Measurements from ENCODE around the gene BIRC3.

The BIRC3 gene

GRCh38 chr11:102313238-102313940 is 3.9 kb upstream of the BIRC3 start:
- Histone ChIP-seq H3K9me3 (ENCODE audit: control insufficient read depth in 2 of 2, low read length in 2 of 2) (no peaks in the 10 kb centered on the region), H3K9ac (ENCODE audit: low read length in 2 of 2) (peak overlapping the region in 1 of 2 donors; percentile 26), H3K27me3 (ENCODE audit: control insufficient read depth in 1 of 2, insufficient read depth in 2 of 2, low read length in 2 of 2) (no peaks in the 10 kb centered on the region), H3K4me1 (ENCODE audit: control insufficient read depth, insufficient read depth, low read length) (peaks cover 11% of the 10 kb centered on the region), H3K27ac (ENCODE audit: low read length) (no peak overlapping the region), H3K36me3 (ENCODE audit: control insufficient read depth in 2 of 2, insufficient read depth in 2 of 2, low read length in 2 of 2) (no peaks in the 10 kb centered on the region), H3K4me3 (ENCODE audit: low read length in 2 of 2) (peak overlapping the region; percentile 0 to 40)

- Histone ChIP-seq H3K4me1 (ENCODE audit: control insufficient read depth, insufficient read depth, low read length) (peaks cover 11% of the 10 kb centered on the region), H3K9ac (ENCODE audit: low read length in 2 of 2) (no peak overlapping the region), H3K36me3 (ENCODE audit: control insufficient read depth in 2 of 2, insufficient read depth in 2 of 2, low read length in 2 of 2) (no peaks in the 10 kb centered on the region), H3K27ac (ENCODE audit: low read length) (no peak overlapping the region), H3K4me3 (ENCODE audit: low read length in 2 of 2) (no peak overlapping the region), H3K9me3 (ENCODE audit: control insufficient read depth in 2 of 2, low read length in 2 of 2) (no peaks in the 10 kb centered on the region), H3K27me3 (ENCODE audit: control insufficient read depth in 1 of 2, insufficient read depth in 2 of 2, low read length in 2 of 2) (no peaks in the 10 kb centered on the region)
Measured at GRCh38 chr11:102314784-102315183, 2.5 kb upstream of the BIRC3 start.

DNA sequence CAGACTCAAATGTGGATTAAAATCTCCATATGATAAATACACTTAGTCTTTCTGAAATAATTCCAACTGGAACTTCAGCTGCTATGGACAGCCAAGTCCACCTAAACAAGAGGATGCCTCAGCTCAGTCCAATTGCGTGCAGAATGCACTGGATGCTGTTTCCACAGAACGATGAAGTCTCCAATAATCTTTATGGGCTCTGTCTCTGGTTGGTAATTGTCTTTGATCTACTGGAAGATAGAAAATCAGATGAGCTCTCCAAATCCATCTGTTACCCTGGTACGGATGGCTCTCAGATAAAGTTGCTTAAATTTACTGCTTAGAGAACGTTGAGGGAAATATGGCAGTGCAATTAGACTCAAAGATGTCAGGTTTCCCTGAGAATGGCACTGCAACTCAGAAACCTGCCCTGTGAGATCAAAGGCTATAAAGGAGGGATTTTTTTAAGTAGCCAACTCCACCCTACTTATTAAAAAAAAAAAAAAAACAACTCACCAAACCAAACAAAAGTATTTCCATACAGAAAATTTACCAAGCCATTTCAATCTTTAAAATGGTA is 859 bp upstream of the BIRC3 start:
- Histone ChIP-seq H3K36me3 (ENCODE audit: control insufficient read depth in 2 of 2, insufficient read depth in 2 of 2, low read length in 2 of 2) (no peaks in the 10 kb centered on the region), H3K4me3 (ENCODE audit: low read length in 2 of 2) (peak overlapping the region; percentile 35 to 91), H3K4me1 (ENCODE audit: control insufficient read depth, insufficient read depth, low read length) (peaks cover 17% of the 10 kb centered on the region), H3K27ac (ENCODE audit: low read length) (no peak overlapping the region), H3K27me3 (ENCODE audit: control insufficient read depth in 1 of 2, insufficient read depth in 2 of 2, low read length in 2 of 2) (no peaks in the 10 kb centered on the region), H3K9me3 (ENCODE audit: control insufficient read depth in 2 of 2, low read length in 2 of 2) (no peaks in the 10 kb centered on the region), H3K9ac (ENCODE audit: low read length in 2 of 2) (peak overlapping the region; percentile 82 to 87)

DNA sequence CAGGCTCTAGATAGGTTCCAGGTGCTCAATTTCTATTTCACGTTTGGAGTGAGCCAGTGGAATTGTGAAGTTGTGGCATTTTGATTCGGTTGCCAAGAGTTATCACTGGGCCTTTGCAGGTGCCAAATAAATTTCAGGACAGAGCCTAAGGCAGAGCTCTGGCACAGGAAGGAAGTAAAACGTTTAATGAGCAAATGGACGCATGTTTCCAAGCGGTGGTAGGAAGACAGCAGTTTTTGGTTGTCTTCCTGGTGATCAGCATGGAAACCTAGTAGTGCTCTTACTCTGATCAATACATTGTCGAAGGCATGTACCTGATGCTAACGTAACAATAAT is 452 bp downstream of the BIRC3 start:
- Histone ChIP-seq H3K9me3 (ENCODE audit: control insufficient read depth in 2 of 2, low read length in 2 of 2) (no peaks in the 10 kb centered on the region), H3K4me3 (ENCODE audit: low read length in 2 of 2) (peak overlapping the region; percentile 91 to 96), H3K36me3 (ENCODE audit: control insufficient read depth in 2 of 2, insufficient read depth in 2 of 2, low read length in 2 of 2) (no peaks in the 10 kb centered on the region), H3K27ac (ENCODE audit: low read length) (peak overlapping the region; percentile 79), H3K9ac (ENCODE audit: low read length in 2 of 2) (peak overlapping the region; percentile 82 to 87), H3K27me3 (ENCODE audit: control insufficient read depth in 1 of 2, insufficient read depth in 2 of 2, low read length in 2 of 2) (no peaks in the 10 kb centered on the region), H3K4me1 (ENCODE audit: control insufficient read depth, insufficient read depth, low read length) (peaks cover 17% of the 10 kb centered on the region)

- Histone ChIP-seq H3K9me3 (ENCODE audit: control insufficient read depth in 2 of 2, low read length in 2 of 2) (no peaks in the 10 kb centered on the region), H3K4me3 (ENCODE audit: low read length in 2 of 2) (peak overlapping the region; percentile 91 to 96), H3K9ac (ENCODE audit: low read length in 2 of 2) (peak overlapping the region in 1 of 2 donors; percentile 87), H3K36me3 (ENCODE audit: control insufficient read depth in 2 of 2, insufficient read depth in 2 of 2, low read length in 2 of 2) (no peaks in the 10 kb centered on the region), H3K27ac (ENCODE audit: low read length) (peak overlapping the region; percentile 79), H3K4me1 (ENCODE audit: control insufficient read depth, insufficient read depth, low read length) (peaks cover 17% of the 10 kb centered on the region), H3K27me3 (ENCODE audit: control insufficient read depth in 1 of 2, insufficient read depth in 2 of 2, low read length in 2 of 2) (no peaks in the 10 kb centered on the region)
Measured at GRCh38 chr11:102318469-102318868, 1.2 kb downstream of the BIRC3 start.

- no peaks in the 10 kb centered on the region for H3K27me3 ChIP-seq (ENCODE audit: control insufficient read depth in 1 of 2, insufficient read depth in 2 of 2, low read length in 2 of 2)
- H3K36me3 ChIP-seq (ENCODE audit: control insufficient read depth in 2 of 2, insufficient read depth in 2 of 2, low read length in 2 of 2): no peaks in the 10 kb centered on the region
- H3K4me3 ChIP-seq (ENCODE audit: low read length in 2 of 2): peak overlapping the region in 1 of 2 donors; percentile 24
- H3K27ac ChIP-seq (ENCODE audit: low read length): peak overlapping the region; percentile 77
- H3K9me3 ChIP-seq (ENCODE audit: control insufficient read depth in 2 of 2, low read length in 2 of 2): no peaks in the 10 kb centered on the region
- no peak overlapping the region for H3K9ac ChIP-seq (ENCODE audit: low read length in 2 of 2)
- H3K4me1 ChIP-seq (ENCODE audit: control insufficient read depth, insufficient read depth, low read length): peaks cover 12% of the 10 kb centered on the region
Measured at GRCh38 chr11:102319544-102319943, 2.3 kb downstream of the BIRC3 start.

DNA sequence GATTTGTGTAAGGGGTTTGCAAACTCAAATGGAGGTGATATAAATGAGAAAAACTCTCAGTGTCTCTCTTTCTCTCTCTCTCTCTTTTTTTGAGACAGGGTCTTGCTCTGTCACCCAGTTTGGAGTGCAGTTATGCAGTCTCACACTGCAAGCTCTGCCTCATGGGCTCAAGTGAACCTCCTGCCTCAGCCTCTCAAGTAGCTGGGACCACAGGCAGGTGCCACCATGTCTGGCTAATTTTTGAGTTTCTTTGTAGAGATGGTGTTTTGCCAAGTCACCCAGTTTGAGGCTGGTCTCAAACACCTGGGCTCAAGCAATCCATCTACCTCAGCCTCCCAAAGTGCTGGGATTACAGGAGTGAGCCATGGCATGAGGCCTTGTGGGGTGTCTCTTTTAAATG is 2.9 kb downstream of the BIRC3 start:
- Histone ChIP-seq H3K9me3 (ENCODE audit: control insufficient read depth in 2 of 2, low read length in 2 of 2) (no peaks in the 10 kb centered on the region), H3K27me3 (ENCODE audit: control insufficient read depth in 1 of 2, insufficient read depth in 2 of 2, low read length in 2 of 2) (no peaks in the 10 kb centered on the region), H3K9ac (ENCODE audit: low read length in 2 of 2) (peak overlapping the region in 1 of 2 donors; percentile 23), H3K27ac (ENCODE audit: low read length) (peak overlapping the region; percentile 77), H3K4me1 (ENCODE audit: control insufficient read depth, insufficient read depth, low read length) (peaks cover 12% of the 10 kb centered on the region), H3K4me3 (ENCODE audit: low read length in 2 of 2) (peak overlapping the region in 1 of 2 donors; percentile 3), H3K36me3 (ENCODE audit: control insufficient read depth in 2 of 2, insufficient read depth in 2 of 2, low read length in 2 of 2) (no peaks in the 10 kb centered on the region)

GRCh38 chr11:102320679-102321078 is 3.4 kb downstream of the BIRC3 start:
- Histone ChIP-seq H3K4me1 (ENCODE audit: control insufficient read depth, insufficient read depth, low read length) (peaks cover 12% of the 10 kb centered on the region), H3K9ac (ENCODE audit: low read length in 2 of 2) (no peak overlapping the region), H3K4me3 (ENCODE audit: low read length in 2 of 2) (no peak overlapping the region), H3K9me3 (ENCODE audit: control insufficient read depth in 2 of 2, low read length in 2 of 2) (no peaks in the 10 kb centered on the region), H3K36me3 (ENCODE audit: control insufficient read depth in 2 of 2, insufficient read depth in 2 of 2, low read length in 2 of 2) (no peaks in the 10 kb centered on the region), H3K27me3 (ENCODE audit: control insufficient read depth in 1 of 2, insufficient read depth in 2 of 2, low read length in 2 of 2) (no peaks in the 10 kb centered on the region), H3K27ac (ENCODE audit: low read length) (peak overlapping the region; percentile 77)

DNA sequence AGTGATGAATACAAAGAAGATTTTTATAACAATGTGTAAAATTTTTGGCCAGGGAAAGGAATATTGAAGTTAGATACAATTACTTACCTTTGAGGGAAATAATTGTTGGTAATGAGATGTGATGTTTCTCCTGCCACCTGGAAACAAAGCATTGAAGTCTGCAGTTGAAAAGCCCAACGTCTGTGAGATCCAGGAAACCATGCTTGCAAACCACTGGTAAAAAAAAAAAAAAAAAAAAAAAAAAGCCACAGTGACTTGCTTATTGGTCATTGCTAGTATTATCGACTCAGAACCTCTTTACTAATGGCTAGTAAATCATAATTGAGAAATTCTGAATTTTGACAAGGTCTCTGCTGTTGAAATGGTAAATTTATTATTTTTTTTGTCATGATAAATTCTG is 5.3 kb downstream of the BIRC3 start:
- H3K27ac ChIP-seq (ENCODE audit: low read length): no peak overlapping the region
- H3K4me1 ChIP-seq (ENCODE audit: control insufficient read depth, insufficient read depth, low read length): peaks cover 8% of the 10 kb centered on the region
- no peak overlapping the region for H3K9ac ChIP-seq (ENCODE audit: low read length in 2 of 2)
- no peak overlapping the region for H3K4me3 ChIP-seq (ENCODE audit: low read length in 2 of 2)
- H3K36me3 ChIP-seq (ENCODE audit: control insufficient read depth in 2 of 2, insufficient read depth in 2 of 2, low read length in 2 of 2): peaks cover 0 to 9% of the 10 kb centered on the region in 2 donors
- no peaks in the 10 kb centered on the region for H3K27me3 ChIP-seq (ENCODE audit: control insufficient read depth in 1 of 2, insufficient read depth in 2 of 2, low read length in 2 of 2)
- H3K9me3 ChIP-seq (ENCODE audit: control insufficient read depth in 2 of 2, low read length in 2 of 2): no peaks in the 10 kb centered on the region

DNA sequence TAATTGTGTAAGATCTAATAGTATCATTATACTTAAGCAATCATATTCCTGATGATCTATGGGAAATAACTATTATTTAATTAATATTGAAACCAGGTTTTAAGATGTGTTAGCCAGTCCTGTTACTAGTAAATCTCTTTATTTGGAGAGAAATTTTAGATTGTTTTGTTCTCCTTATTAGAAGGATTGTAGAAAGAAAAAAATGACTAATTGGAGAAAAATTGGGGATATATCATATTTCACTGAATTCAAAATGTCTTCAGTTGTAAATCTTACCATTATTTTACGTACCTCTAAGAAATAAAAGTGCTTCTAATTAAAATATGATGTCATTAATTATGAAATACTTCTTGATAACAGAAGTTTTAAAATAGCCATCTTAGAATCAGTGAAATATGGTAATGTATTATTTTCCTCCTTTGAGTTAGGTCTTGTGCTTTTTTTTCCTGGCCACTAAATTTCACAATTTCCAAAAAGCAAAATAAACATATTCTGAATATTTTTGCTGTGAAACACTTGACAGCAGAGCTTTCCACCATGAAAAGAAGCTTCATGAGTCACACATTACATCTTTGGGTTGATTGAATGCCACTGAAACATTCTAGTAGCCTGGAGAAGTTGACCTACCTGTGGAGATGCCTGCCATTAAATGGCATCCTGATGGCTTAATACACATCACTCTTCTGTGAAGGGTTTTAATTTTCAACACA is 6.4 kb downstream of the BIRC3 start:
- Histone ChIP-seq H3K4me1 (ENCODE audit: control insufficient read depth, insufficient read depth, low read length) (peaks cover 6% of the 10 kb centered on the region), H3K27ac (ENCODE audit: low read length) (no peak overlapping the region), H3K9ac (ENCODE audit: low read length in 2 of 2) (no peak overlapping the region), H3K27me3 (ENCODE audit: control insufficient read depth in 1 of 2, insufficient read depth in 2 of 2, low read length in 2 of 2) (no peaks in the 10 kb centered on the region), H3K9me3 (ENCODE audit: control insufficient read depth in 2 of 2, low read length in 2 of 2) (no peaks in the 10 kb centered on the region), H3K36me3 (ENCODE audit: control insufficient read depth in 2 of 2, insufficient read depth in 2 of 2, low read length in 2 of 2) (peaks cover 3 to 14% of the 10 kb centered on the region in 2 donors), H3K4me3 (ENCODE audit: low read length in 2 of 2) (no peak overlapping the region)

DNA sequence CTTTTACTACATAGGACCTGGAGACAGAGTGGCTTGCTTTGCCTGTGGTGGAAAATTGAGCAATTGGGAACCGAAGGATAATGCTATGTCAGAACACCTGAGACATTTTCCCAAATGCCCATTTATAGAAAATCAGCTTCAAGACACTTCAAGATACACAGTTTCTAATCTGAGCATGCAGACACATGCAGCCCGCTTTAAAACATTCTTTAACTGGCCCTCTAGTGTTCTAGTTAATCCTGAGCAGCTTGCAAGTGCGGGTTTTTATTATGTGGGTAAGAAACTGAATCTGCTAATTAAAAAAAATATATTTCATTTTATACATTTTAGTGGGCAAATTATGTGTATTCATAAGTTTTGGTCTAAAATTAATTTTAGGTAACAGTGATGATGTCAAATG is 7.8 kb downstream of the BIRC3 start:
- Histone ChIP-seq H3K36me3 (ENCODE audit: control insufficient read depth in 2 of 2, insufficient read depth in 2 of 2, low read length in 2 of 2) (peaks cover 6 to 24% of the 10 kb centered on the region in 2 donors), H3K27me3 (ENCODE audit: control insufficient read depth in 1 of 2, insufficient read depth in 2 of 2, low read length in 2 of 2) (no peaks in the 10 kb centered on the region), H3K9me3 (ENCODE audit: control insufficient read depth in 2 of 2, low read length in 2 of 2) (no peaks in the 10 kb centered on the region), H3K4me1 (ENCODE audit: control insufficient read depth, insufficient read depth, low read length) (peaks cover 4% of the 10 kb centered on the region), H3K27ac (ENCODE audit: low read length) (no peak overlapping the region), H3K4me3 (ENCODE audit: low read length in 2 of 2) (no peak overlapping the region), H3K9ac (ENCODE audit: low read length in 2 of 2) (no peak overlapping the region)
